VCaP (cell line): ENCODE measurements around the gene LPP.

ENCODE experiments used
- H3K27ac ChIP-seq: fragments of 450-650 bp; 2 replicates; pipeline ENCODE4 v1.5.1; 2017
- TF ChIP-seq, protein P1 (sequence below): fragments of 450-650 bp; conservative IDR thresholded peaks from 2 replicates; pipeline ENCODE4 v1.5.1; 2017; ENCODE audit warnings: mild to moderate bottlenecking, moderate library complexity

The LPP gene

DNA sequence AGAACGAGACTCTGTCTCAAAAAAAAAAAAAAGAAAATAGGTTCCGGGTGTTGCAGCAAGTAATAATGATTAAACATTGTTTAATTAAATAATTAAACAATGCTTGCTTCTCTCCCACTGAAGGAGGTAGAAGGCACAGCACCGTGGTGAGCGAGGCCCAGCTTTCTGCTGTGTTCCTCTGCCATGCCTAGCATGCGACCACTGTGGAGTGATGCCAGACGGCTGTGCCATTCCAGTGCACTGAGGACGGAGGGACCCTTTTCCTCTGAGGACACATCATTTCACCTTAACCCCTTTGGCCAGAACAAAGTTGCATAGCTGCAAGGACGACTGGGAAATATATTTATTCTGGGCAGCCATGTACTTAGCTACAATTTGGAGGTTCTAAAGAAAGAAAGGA, 695.0 kb downstream of the LPP start:
- TF ChIP-seq, protein P1, sequence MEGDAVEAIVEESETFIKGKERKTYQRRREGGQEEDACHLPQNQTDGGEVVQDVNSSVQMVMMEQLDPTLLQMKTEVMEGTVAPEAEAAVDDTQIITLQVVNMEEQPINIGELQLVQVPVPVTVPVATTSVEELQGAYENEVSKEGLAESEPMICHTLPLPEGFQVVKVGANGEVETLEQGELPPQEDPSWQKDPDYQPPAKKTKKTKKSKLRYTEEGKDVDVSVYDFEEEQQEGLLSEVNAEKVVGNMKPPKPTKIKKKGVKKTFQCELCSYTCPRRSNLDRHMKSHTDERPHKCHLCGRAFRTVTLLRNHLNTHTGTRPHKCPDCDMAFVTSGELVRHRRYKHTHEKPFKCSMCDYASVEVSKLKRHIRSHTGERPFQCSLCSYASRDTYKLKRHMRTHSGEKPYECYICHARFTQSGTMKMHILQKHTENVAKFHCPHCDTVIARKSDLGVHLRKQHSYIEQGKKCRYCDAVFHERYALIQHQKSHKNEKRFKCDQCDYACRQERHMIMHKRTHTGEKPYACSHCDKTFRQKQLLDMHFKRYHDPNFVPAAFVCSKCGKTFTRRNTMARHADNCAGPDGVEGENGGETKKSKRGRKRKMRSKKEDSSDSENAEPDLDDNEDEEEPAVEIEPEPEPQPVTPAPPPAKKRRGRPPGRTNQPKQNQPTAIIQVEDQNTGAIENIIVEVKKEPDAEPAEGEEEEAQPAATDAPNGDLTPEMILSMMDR = no peak
- H3K27ac ChIP-seq = no peak overlapping the region

DNA sequence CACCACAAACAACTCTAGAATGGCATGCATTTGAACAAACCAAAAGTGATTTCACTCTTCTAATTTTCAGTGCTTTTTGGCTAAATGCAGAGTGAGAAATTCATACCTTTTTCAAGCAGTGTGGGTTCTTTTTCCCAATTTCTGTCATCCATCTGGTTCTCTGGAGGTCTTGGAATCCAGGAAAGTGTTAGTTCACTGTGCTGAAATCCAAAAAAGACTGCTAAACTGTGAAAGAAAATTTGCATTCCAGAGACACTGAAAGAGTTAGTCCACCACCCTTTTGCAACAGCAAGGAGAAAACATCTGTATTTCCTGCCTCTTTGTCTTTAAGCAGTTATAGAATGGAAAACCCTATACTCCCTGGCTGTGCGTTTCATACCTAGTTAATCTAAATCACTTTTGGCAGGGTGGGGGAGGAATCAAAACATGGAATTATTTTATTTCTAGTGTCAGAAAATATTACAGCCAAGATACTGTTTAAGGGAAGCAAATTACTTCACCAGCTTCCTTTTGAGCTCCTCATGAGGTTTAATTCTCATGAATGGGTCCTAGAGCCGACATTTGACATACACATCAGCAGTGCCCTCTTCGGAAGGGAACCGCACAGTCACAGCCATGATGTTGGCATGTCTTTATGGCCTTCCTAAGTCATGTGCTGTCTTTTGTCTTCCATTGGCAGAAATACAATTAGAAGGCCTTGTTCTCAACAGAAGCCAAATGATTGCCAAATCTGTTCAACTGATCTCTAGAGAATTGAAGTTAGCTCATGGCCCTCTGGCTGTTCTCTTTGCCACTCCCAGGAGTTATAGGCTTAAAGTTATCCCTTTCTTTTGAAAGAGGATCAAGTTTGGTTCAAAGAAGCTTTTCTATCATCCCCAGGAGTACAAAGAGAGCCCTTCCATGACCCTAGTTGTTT, 700.2 kb downstream of the LPP start:
- H3K27ac ChIP-seq = no peak overlapping the region
- TF ChIP-seq, protein P1 = no peak

DNA sequence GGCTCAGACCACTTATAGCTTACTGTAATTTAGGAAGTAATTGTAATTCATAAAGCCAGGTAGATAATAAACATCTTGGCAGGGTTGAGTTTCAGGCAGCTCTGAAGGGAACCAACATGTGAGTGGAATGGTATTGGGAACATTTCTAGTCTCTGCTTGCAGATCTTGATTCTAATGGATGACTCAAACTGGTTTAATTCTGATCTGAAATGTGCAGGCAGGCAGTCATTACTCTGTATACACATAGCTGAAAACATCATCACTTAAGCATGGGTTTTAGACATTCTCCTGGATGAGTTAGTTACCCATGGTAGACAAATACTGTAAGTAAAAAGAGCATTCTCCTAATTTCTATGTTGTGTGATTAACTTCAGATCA, 700.8 kb downstream of the LPP start:
- H3K27ac ChIP-seq = no peak overlapping the region
- TF ChIP-seq, protein P1 = no peak

DNA sequence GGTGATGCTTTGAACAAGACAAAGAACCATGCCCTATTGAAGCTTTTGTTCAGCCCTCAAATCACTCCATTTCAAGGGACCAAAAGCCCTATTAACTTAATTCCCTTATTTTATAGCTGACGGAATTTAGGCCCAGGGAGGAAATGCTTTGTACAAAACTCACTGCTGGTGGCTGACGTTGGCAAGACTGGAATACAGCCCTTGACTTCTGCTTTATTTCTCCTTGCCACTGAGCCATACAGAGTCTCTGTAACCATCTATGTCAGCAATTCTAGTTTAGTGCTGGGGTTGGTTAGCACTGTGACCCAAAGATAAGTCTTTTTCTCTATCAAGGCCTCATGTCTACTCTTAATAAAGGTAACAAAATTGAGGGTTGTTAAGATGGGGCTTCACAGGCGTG, 701.7 kb downstream of the LPP start:
- H3K27ac ChIP-seq = no peak overlapping the region
- TF ChIP-seq, protein P1 = no peak

DNA sequence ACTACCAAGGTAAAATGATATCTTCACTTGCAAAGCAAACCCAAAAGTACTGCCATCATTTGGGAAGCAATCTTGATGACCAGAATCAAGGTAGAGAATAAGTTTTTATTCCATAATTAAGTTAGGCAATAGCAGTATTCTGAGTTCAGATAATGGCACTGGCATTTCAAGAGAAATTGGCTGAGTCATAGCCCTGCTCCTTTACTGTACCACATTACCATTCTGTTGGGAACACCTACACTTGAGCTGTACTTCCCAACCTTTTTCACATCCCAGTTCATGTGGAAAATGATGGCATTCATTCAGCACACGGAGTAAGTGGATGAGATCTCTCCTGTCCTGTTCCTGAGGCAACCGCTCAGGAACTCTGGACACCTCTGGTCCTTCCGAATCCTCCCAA, 706.2 kb downstream of the LPP start:
- H3K27ac ChIP-seq = no peak overlapping the region
- TF ChIP-seq, protein P1 = no peak

DNA sequence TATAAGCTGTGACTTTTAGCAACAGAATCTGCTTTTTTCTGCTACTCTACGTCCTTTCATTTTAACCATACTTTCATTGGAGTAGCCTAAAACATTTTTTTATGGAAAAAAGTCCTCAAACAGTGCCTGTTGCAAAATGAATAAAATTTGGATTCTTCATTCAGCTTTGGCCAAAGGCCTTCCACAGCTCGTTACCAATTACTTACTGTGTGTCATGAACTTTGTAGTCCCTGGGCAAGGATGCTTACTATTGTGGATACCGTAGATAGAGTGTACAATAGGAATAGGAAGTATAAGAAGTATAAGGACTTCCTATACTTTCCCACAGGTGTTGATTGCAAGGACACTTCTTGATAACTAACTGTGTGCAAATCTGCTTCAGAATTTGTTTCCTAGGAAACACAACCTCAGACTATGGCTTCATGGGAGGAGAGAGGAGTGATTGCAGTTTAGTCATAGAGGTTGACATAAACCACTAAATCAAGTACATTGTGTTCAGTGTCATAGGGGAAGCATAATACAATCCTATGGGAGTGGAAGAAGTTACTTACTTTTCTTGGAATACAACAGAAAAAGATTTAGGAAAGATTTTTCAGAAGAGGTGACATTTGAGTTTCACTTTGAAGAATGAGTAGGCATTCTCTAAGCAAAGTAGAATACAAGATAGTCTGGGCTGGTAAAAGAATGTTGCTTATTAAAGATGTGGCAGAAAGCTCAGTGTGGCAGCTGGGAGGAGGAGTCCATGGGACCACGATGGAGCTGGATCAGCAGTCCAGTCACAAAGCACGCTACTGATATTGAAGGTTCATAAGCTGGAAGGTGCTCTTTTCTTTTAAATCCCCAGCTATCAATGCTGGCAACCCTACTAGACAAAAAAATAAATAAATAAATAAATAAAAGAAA, 708.1 kb downstream of the LPP start:
- H3K27ac ChIP-seq = no peak overlapping the region
- TF ChIP-seq, protein P1 = no peak

DNA sequence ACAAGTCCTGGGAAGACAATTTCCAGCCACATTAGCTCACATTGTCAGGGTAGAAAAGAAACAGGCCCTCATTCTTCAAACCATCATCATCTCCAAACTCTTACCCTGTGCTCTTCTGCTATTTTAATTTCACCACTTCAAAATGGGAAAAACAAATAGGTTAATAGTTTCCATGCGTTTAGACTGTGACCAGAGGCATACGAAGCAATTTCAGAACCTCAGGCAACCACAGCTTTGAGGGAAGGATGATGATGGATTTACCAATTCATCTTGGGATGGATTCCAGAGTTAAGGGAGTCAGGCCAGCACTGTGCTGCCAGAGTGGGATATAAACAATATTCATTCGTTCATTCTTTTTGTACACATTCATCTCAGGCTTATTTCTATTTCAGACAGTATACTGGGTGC, 710.0 kb downstream of the LPP start:
- H3K27ac ChIP-seq = no peak overlapping the region
- TF ChIP-seq, protein P1 = no peak
